H1 (cell line): Measurements from ENCODE around the gene OR6B2. TPM values are rescaled to one million over a fixed set of nuclear protein-coding genes. Genes with fewer than 3 reads are reported as not detected.

Source experiments
- polyA plus RNA-seq, 7 experiments: library from polyadenylated mRNA; depleted of rRNA in 3 of 7; stranded (reverse) in 5 of 7; unstranded in 2 of 7; fragments of >200 nt in 5 of 7; fragments of 200-250 nt in 2 of 7; gene quantifications; 1 replicate in 5 of 7; 2 replicates in 1 of 7; 4 replicates in 1 of 7; pipeline versions ENCODE4 v1.2.1 to v1.2.3, GENCODE V29; 2011 to 2013; ENCODE audit warnings: missing spikeins in 2 of 7, mixed read lengths in 2 of 7
- total RNA-seq: library from RNA; stranded (reverse); fragmentation: NEBNext Ultra II Directional; extraction: Animal tissue kit (Norgen Biotek cat#: 25700); gene quantifications from 2 replicates; pipeline ENCODE4 v1.2.1, GENCODE V29; 2021
- TF ChIP-seq, protein P1 (sequence below): fragments of 300-600 bp; sonication (generic); IDR thresholded peaks from 2 replicates; pipeline ENCODE4 v1.7.1; 2012; ENCODE audit warnings: low read length, moderate library complexity, mild to moderate bottlenecking, inconsistent platforms; ENCODE audit not compliant: insufficient replicate concordance

OR6B2 gene
- total and polyA plus RNA-seq, 2 of the 8 experiments (the other 6 are each of a cell fraction or from before 2014, with no cell fraction given), result not detected

GRCh38 chr2:240045098-240045497, 14.9 kb upstream of the OR6B2 start (continued):
- TF ChIP-seq, protein P1, sequence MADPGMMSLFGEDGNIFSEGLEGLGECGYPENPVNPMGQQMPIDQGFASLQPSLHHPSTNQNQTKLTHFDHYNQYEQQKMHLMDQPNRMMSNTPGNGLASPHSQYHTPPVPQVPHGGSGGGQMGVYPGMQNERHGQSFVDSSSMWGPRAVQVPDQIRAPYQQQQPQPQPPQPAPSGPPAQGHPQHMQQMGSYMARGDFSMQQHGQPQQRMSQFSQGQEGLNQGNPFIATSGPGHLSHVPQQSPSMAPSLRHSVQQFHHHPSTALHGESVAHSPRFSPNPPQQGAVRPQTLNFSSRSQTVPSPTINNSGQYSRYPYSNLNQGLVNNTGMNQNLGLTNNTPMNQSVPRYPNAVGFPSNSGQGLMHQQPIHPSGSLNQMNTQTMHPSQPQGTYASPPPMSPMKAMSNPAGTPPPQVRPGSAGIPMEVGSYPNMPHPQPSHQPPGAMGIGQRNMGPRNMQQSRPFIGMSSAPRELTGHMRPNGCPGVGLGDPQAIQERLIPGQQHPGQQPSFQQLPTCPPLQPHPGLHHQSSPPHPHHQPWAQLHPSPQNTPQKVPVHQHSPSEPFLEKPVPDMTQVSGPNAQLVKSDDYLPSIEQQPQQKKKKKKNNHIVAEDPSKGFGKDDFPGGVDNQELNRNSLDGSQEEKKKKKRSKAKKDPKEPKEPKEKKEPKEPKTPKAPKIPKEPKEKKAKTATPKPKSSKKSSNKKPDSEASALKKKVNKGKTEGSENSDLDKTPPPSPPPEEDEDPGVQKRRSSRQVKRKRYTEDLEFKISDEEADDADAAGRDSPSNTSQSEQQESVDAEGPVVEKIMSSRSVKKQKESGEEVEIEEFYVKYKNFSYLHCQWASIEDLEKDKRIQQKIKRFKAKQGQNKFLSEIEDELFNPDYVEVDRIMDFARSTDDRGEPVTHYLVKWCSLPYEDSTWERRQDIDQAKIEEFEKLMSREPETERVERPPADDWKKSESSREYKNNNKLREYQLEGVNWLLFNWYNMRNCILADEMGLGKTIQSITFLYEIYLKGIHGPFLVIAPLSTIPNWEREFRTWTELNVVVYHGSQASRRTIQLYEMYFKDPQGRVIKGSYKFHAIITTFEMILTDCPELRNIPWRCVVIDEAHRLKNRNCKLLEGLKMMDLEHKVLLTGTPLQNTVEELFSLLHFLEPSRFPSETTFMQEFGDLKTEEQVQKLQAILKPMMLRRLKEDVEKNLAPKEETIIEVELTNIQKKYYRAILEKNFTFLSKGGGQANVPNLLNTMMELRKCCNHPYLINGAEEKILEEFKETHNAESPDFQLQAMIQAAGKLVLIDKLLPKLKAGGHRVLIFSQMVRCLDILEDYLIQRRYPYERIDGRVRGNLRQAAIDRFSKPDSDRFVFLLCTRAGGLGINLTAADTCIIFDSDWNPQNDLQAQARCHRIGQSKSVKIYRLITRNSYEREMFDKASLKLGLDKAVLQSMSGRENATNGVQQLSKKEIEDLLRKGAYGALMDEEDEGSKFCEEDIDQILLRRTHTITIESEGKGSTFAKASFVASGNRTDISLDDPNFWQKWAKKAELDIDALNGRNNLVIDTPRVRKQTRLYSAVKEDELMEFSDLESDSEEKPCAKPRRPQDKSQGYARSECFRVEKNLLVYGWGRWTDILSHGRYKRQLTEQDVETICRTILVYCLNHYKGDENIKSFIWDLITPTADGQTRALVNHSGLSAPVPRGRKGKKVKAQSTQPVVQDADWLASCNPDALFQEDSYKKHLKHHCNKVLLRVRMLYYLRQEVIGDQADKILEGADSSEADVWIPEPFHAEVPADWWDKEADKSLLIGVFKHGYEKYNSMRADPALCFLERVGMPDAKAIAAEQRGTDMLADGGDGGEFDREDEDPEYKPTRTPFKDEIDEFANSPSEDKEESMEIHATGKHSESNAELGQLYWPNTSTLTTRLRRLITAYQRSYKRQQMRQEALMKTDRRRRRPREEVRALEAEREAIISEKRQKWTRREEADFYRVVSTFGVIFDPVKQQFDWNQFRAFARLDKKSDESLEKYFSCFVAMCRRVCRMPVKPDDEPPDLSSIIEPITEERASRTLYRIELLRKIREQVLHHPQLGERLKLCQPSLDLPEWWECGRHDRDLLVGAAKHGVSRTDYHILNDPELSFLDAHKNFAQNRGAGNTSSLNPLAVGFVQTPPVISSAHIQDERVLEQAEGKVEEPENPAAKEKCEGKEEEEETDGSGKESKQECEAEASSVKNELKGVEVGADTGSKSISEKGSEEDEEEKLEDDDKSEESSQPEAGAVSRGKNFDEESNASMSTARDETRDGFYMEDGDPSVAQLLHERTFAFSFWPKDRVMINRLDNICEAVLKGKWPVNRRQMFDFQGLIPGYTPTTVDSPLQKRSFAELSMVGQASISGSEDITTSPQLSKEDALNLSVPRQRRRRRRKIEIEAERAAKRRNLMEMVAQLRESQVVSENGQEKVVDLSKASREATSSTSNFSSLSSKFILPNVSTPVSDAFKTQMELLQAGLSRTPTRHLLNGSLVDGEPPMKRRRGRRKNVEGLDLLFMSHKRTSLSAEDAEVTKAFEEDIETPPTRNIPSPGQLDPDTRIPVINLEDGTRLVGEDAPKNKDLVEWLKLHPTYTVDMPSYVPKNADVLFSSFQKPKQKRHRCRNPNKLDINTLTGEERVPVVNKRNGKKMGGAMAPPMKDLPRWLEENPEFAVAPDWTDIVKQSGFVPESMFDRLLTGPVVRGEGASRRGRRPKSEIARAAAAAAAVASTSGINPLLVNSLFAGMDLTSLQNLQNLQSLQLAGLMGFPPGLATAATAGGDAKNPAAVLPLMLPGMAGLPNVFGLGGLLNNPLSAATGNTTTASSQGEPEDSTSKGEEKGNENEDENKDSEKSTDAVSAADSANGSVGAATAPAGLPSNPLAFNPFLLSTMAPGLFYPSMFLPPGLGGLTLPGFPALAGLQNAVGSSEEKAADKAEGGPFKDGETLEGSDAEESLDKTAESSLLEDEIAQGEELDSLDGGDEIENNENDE, result no peak
